GM12878 (cell line): ENCODE results near the gene NHERF2. TPM values are rescaled to one million over a fixed set of nuclear protein-coding genes. Genes with fewer than 3 reads are reported as not detected.

Experiments used
- ATAC-seq: fragments of 200-7000 bp; cut with Tn5 transposase; 3 replicates; pipeline ENCODE4 v1.9.1; 2020; ENCODE audit warnings: mild to moderate bottlenecking, moderate library complexity
- BruUV-seq: library from RNA; stranded (reverse); fragments of 400-500 nt; replicated peaks from 2 replicates; lab custom pipeline; 2021; lab: Mats Ljungman, UMichigan
- CTCF ChIA-PET: fragments of 300-600 bp; sonication (Branson Sonifier 250); formaldehyde crosslinking; extraction: SDS; loops from one replicate; lab custom pipeline; 2021; ENCODE audit warnings: inconsistent platforms; lab: Yijun Ruan, JAX
- POLR2A ChIA-PET: fragments of 350-600 bp; formaldehyde crosslinking; extraction: SDS; loops from one replicate; lab custom pipeline; 2021; ENCODE audit warnings: inconsistent platforms; lab: Charles Lee
- RAD21 ChIA-PET: fragments of 300-600 bp; sonication (Branson Sonifier 250); formaldehyde crosslinking; loops from one replicate; lab custom pipeline; 2023; ENCODE audit warnings: antibody characterized with exemption; ENCODE audit not compliant: unreplicated experiment; lab: Charles Lee
- SMC1A ChIA-PET: fragments of 300-600 bp; sonication (Branson Sonifier 250); formaldehyde crosslinking; loops from one replicate; lab custom pipeline; 2023; ENCODE audit not compliant: unreplicated experiment, uncharacterized antibody; lab: Charles Lee
- DNase-seq: peaks from one replicate; pipeline ENCODE4 v3.0.0-alpha.2; 2011; ENCODE audit warnings: low read depth, low spot score
- FAIRE-seq: peaks from 3 replicates; lab custom pipeline; 2011; peaks lifted over from hg19 to GRCh38; lab: Jason Lieb, UNC
- H2AFZ ChIP-seq: 2 replicates; pipeline ENCODE4 v1.6.0; 2011; ENCODE audit warnings: low read depth, low read length, control low read depth; ENCODE audit not compliant: control insufficient read depth
- H3K27ac ChIP-seq: 2 replicates; pipeline ENCODE4 v1.5.1; 2011; ENCODE audit warnings: control low read depth; ENCODE audit not compliant: control insufficient read depth, insufficient read depth
- H3K27me3 ChIP-seq, 2 experiments: replicated peaks in 1 of 2; 2 replicates each; pipeline versions ENCODE4 v1.6.0 to v1.6.1; 2011; ENCODE audit warnings: low read length in 1 of 2; ENCODE audit not compliant: control insufficient read depth in 2 of 2, insufficient read depth in 2 of 2
- H3K36me3 ChIP-seq, 2 experiments: 2 replicates each; pipeline ENCODE4 v1.5.1; 2011; ENCODE audit warnings: low read length in 1 of 2; ENCODE audit not compliant: control insufficient read depth in 2 of 2, insufficient read depth in 2 of 2
- H3K4me1 ChIP-seq: 2 replicates; pipeline ENCODE4 v1.6.1; 2011; ENCODE audit warnings: mild to moderate bottlenecking, low read length, moderate library complexity, mixed read lengths; ENCODE audit not compliant: control insufficient read depth, insufficient read depth
- H3K4me2 ChIP-seq: 2 replicates; pipeline ENCODE4 v1.6.0; 2011; ENCODE audit warnings: control low read depth; ENCODE audit not compliant: control insufficient read depth, insufficient read depth
- H3K4me3 ChIP-seq: fragments of 200-600 bp; sonication (generic); 2 replicates; pipeline ENCODE4 v1.5.1; 2016
- H3K79me2 ChIP-seq: 2 replicates; pipeline ENCODE4 v1.6.0; 2011; ENCODE audit warnings: low read length; ENCODE audit not compliant: control insufficient read depth, insufficient read depth
- H3K9ac ChIP-seq: 2 replicates; pipeline ENCODE4 v1.8.0; 2011; ENCODE audit warnings: low read length, control low read depth, mixed read lengths; ENCODE audit not compliant: control insufficient read depth, insufficient read depth
- H3K9me3 ChIP-seq: replicated peaks from 3 replicates; pipeline ENCODE4 v1.5.1; 2011; ENCODE audit warnings: mild to moderate bottlenecking, low read length; ENCODE audit not compliant: control insufficient read depth, insufficient read depth
- H4K20me1 ChIP-seq: 2 replicates; pipeline ENCODE4 v1.6.0; 2011; ENCODE audit not compliant: control insufficient read depth, insufficient read depth
- BCLAF1 ChIP-seq: fragments of 450-650 bp; IDR thresholded peaks from 2 replicates; pipeline ENCODE4 v1.6.1; 2017; ENCODE audit warnings: antibody characterized with exemption, mild to moderate bottlenecking, moderate library complexity
- CREM ChIP-seq: IDR thresholded peaks from 2 replicates; pipeline ENCODE4 v1.6.1; 2014; ENCODE audit warnings: antibody characterized with exemption, low read depth
- DPF2 ChIP-seq: fragments of 450-650 bp; IDR thresholded peaks from 2 replicates; pipeline ENCODE4 v1.6.1; 2017; ENCODE audit warnings: mild to moderate bottlenecking
- E2F8 ChIP-seq: fragments of 450-650 bp; IDR thresholded peaks from 2 replicates; pipeline ENCODE4 v1.6.1; 2018; ENCODE audit warnings: mild to moderate bottlenecking, low read depth, moderate library complexity; ENCODE audit not compliant: partially characterized antibody
- EGR1 ChIP-seq, 2 experiments: IDR thresholded peaks; 1 replicate in 1 of 2; 2 replicates in 1 of 2; pipeline ENCODE4 v1.6.1; 2011 to 2012; ENCODE audit warnings: low read depth in 2 of 2, low read length in 2 of 2, borderline replicate concordance in 1 of 2, mild to moderate bottlenecking in 1 of 2, moderate library complexity in 1 of 2
- FOXM1 ChIP-seq: IDR thresholded peaks from 2 replicates; pipeline ENCODE4 v1.6.1; 2012; ENCODE audit warnings: low read depth, mild to moderate bottlenecking, inconsistent platforms, low read length, moderate library complexity
- IKZF1 ChIP-seq: fragments of 450-650 bp; conservative IDR thresholded peaks from 2 replicates; pipeline ENCODE4 v1.6.1; 2017; ENCODE audit warnings: antibody characterized with exemption, mild to moderate bottlenecking
- IKZF2 ChIP-seq, 2 experiments: fragments of 450-650 bp; IDR thresholded peaks; 2 replicates each; pipeline ENCODE4 v1.6.1; 2017; ENCODE audit warnings: mild to moderate bottlenecking in 2 of 2, moderate library complexity in 2 of 2
- IRF5 ChIP-seq: fragments of 450-650 bp; IDR thresholded peaks from 2 replicates; pipeline ENCODE4 v1.6.1; 2017; ENCODE audit warnings: borderline replicate concordance
- NR2C1 ChIP-seq: fragments of 450-650 bp; IDR thresholded peaks from 2 replicates; pipeline ENCODE4 v1.6.1; 2017; ENCODE audit warnings: antibody characterized with exemption, mild to moderate bottlenecking, moderate library complexity
- POLR2AphosphoS5 ChIP-seq: IDR thresholded peaks from 2 replicates; pipeline ENCODE4 v1.6.1; 2011; ENCODE audit warnings: mild to moderate bottlenecking, low read length, inconsistent platforms
- REST ChIP-seq: IDR thresholded peaks from 2 replicates; pipeline ENCODE4 v1.6.1; 2012; ENCODE audit warnings: mild to moderate bottlenecking, low read depth, low read length
- RUNX3 ChIP-seq: IDR thresholded peaks from 2 replicates; pipeline ENCODE4 v1.6.1; 2012; ENCODE audit warnings: low read length, inconsistent platforms
- WGBS: methylation state at CpG from one replicate; pipeline ENCODE4 v1.1.6; 2016; ENCODE audit warnings: low lambda C conversion rate; ENCODE audit not compliant: insufficient replicate concordance, insufficient coverage; ENCODE audit errors: missing lambda C conversion rate; 5-methylcytosine and 5-hydroxymethylcytosine counted together
- in situ Hi-C: fragments of 300-500 bp; cut with MboI; formaldehyde crosslinking; loops from 9 replicates; pipeline ENCODE4 v1.14.3; 2018; ENCODE audit warnings: mixed read lengths
- intact Hi-C: fragments of 100-400 bp; cut with micrococcal nuclease; formaldehyde crosslinking; loops from one replicate; pipeline ENCODE4 v1.14.2; 2022; ENCODE audit not compliant: unreplicated experiment
- polyA plus RNA-seq, 11 experiments: library from polyadenylated mRNA; depleted of rRNA in 4 of 11; unstranded in 6 of 11; stranded (reverse) in 5 of 11; fragments of >200 nt; fragmentation: Nextera tagmentation in 4 of 11; fragmentation: Illumina TruSeq in 1 of 11; extraction: Ambion mirVana in 4 of 11; extraction: Trizol in 1 of 11; gene quantifications; 1 replicate in 1 of 11; 2 replicates in 10 of 11; pipeline versions ENCODE4 v1.2.1 to v1.2.3, GENCODE V29; 2011 to 2016; ENCODE audit warnings: inconsistent platforms in 2 of 11, missing spikeins in 2 of 11, low read depth in 1 of 11
- total RNA-seq, 4 experiments: library from RNA; depleted of rRNA in 3 of 4; stranded (reverse); fragments of >200 nt in 3 of 4; fragmentation: Illumina TruSeq in 1 of 4; extraction: Trizol in 1 of 4; gene quantifications; 2 replicates each; pipeline versions ENCODE4 v1.2.1 to v1.2.3, GENCODE V29; 2013 to 2021

The NHERF2 gene
- total and polyA plus RNA-seq, 10 of the 15 experiments (the other 5 are each of a cell fraction or from before 2014, with no cell fraction given) = 0.05 to 0.31 (median 0.08) TPM; not detected in 4

GRCh38 chr16:2062801-2063200 is 36.1 kb downstream of the NHERF2 start (continued):
- TF ChIP-seq E2F8 (no peak), DPF2 (no peak), NR2C1 (no peak), POLR2AphosphoS5 (no peak), IRF5 (no peak), FOXM1 (no peak)
- TF ChIP-seq, all 136 proteins: peak for 0

GRCh38 chr16:2063861-2064260 is 37.2 kb downstream of the NHERF2 start:
- Histone ChIP-seq H2AFZ (no peak overlapping the region), H3K4me3 (no peak overlapping the region), H3K27ac (no peak overlapping the region), H4K20me1 (no peaks in the 10 kb centered on the region), H3K9me3 (no peaks in the 10 kb centered on the region), H3K4me2 (no peak overlapping the region), H3K79me2 (no peaks in the 10 kb centered on the region), H3K36me3 (peaks cover 1 to 3% of the 10 kb centered on the region in 2 experiments; a peak in 3 of 4 replicates), H3K27me3 (no peaks in the 10 kb centered on the region), H3K9ac (no peak overlapping the region), H3K4me1 (no peaks in the 10 kb centered on the region)
- CTCF ChIA-PET = no interaction called here
- SMC1A ChIA-PET = no interaction called here
- BruUV-seq = no TSS peak
- no peak for FAIRE-seq
- DNase-seq = no peak
- no peak for ATAC-seq
- intact Hi-C loops = no loop called here
- 92% methylated on average over 25 of the region's 25 CpGs for WGBS
- RAD21 ChIA-PET = no interaction called here
- POLR2A ChIA-PET = interaction anchor here (0.6 kb wide), 1 partner anchor 13 kb away, joined by 8 read pairs; no protein-coding TSS in a partner anchor
- in situ Hi-C loops = no loop called here
- TF ChIP-seq BCLAF1 (no peak), REST (no peak), EGR1 (IDR thresholded peaks at IDR 0.05; ENCODE audit: borderline replicate concordance in 1 of 2, low read depth in 2 of 2, low read length in 2 of 2) (no peak), IKZF1 (no peak), IKZF2 (IDR thresholded peaks at IDR 0.05) (no peak), CREM (no peak), RUNX3 (no peak)
